Measurements from ENCODE around the gene RHOJ. TPM values are rescaled to one million over a fixed set of nuclear protein-coding genes. Genes with fewer than 3 reads are reported as not detected.

Gene RHOJ
- total and polyA plus RNA-seq, 2 of the 13 experiments (the other 11 are each of a cell fraction or from before 2014, with no cell fraction given) = 0.22 to 1.3 TPM

DNA sequence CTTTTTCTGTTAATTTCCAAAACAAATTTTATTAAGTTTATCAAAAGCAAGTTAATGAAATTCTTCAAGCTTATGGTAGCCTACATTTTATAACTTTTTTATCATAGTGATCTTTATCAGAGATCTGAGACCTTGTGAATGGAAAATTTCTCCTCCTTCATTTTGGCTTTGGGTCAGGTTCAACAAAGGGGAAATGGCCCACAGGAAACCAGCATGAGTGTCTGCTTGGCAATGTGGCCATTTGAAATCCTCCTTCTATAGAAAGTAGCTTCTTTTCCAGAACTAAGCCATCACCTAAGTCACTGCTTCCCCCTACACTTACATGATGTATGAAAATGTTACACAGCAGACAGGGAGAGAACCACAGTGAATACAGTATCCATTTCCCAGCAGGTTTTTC, 1.6 kb downstream of the RHOJ start (continued):
- TF ChIP-seq, protein P1, sequence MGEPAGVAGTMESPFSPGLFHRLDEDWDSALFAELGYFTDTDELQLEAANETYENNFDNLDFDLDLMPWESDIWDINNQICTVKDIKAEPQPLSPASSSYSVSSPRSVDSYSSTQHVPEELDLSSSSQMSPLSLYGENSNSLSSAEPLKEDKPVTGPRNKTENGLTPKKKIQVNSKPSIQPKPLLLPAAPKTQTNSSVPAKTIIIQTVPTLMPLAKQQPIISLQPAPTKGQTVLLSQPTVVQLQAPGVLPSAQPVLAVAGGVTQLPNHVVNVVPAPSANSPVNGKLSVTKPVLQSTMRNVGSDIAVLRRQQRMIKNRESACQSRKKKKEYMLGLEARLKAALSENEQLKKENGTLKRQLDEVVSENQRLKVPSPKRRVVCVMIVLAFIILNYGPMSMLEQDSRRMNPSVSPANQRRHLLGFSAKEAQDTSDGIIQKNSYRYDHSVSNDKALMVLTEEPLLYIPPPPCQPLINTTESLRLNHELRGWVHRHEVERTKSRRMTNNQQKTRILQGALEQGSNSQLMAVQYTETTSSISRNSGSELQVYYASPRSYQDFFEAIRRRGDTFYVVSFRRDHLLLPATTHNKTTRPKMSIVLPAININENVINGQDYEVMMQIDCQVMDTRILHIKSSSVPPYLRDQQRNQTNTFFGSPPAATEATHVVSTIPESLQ (CRISPR knock-in tag; conservative IDR thresholded peaks at IDR 0.05) = no peak
- no peak for TF ChIP-seq ZNF558 (CRISPR knock-in tag; IDR thresholded peaks at IDR 0.05; ENCODE audit: borderline replicate concordance)
- TF ChIP-seq, protein P2, sequence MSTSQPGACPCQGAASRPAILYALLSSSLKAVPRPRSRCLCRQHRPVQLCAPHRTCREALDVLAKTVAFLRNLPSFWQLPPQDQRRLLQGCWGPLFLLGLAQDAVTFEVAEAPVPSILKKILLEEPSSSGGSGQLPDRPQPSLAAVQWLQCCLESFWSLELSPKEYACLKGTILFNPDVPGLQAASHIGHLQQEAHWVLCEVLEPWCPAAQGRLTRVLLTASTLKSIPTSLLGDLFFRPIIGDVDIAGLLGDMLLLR (CRISPR knock-in tag; IDR thresholded peaks at IDR 0.05) = no peak
- no peak for TF ChIP-seq AHR (CRISPR knock-in tag; IDR thresholded peaks at IDR 0.05)
- TF ChIP-seq SNAPC2 (CRISPR knock-in tag; IDR thresholded peaks at IDR 0.05) = no peak
- no peak for TF ChIP-seq ZNF253 (CRISPR knock-in tag; IDR thresholded peaks at IDR 0.05; ENCODE audit: borderline replicate concordance)
- TF ChIP-seq ZNF263 (CRISPR knock-in tag; IDR thresholded peaks at IDR 0.05) = no peak

DNA sequence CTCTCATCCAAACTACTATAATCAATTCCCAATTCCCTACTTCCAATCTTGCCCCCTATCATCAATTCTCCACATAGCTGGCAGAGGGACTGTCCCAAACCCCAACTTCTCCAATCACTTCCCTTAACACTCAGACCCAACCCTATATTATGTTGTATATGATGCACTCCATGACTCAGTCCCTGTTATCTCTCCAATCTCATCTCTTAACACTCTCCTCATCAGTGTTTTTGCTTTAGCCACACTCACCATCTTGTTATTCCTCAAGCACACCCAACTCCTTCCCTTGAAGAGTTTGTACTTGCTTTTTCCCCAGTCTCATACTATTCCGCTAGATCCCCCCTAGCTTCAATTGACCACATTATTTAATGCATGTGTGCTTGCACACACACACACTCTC, 4.9 kb downstream of the RHOJ start:
- Histone ChIP-seq H3K27ac (ENCODE audit: extremely low read length, insufficient read depth, low read length) (no peak overlapping the region), H3K4me2 (ENCODE audit: low read depth, low read length) (no peak overlapping the region), H3K9me3 (ENCODE audit: low read length) (no peaks in the 10 kb centered on the region), H3K4me1 (ENCODE audit: insufficient read depth, low read length) (peaks cover 7% of the 10 kb centered on the region), H2AFZ (ENCODE audit: low read length) (no peak overlapping the region), H3K79me2 (ENCODE audit: insufficient read depth, low read length) (no peaks in the 10 kb centered on the region), H4K20me1 (ENCODE audit: insufficient read depth, low read length) (no peaks in the 10 kb centered on the region), H3K27me3 (ENCODE audit: control insufficient read depth in 1 of 2, insufficient read depth in 2 of 2, low read length in 2 of 2) (no peaks in the 10 kb centered on the region; a peak in 1 of 5 replicates), H3K36me3 (replicated peaks in 1 of 2; ENCODE audit: control insufficient read depth in 1 of 2, insufficient read depth in 2 of 2, low read length in 2 of 2) (no peaks in the 10 kb centered on the region), H3K9ac (ENCODE audit: insufficient read depth, low read depth, low read length) (no peak overlapping the region), H3K4me3 (replicated peaks in 1 of 3; ENCODE audit: insufficient read depth in 1 of 3, low read depth in 2 of 3, low read length in 3 of 3) (no peak overlapping the region)
- ChIA-PET CTCF (ENCODE audit: low intra/inter-chr PET ratio, low total read pairs) (no interaction called here), POLR2A (no interaction called here)
- FAIRE-seq = no peak
- 88% methylated on average over 1 of the region's 1 CpG for WGBS (ENCODE audit: low lambda C conversion rate)
- in situ Hi-C loops (cut with HindIII; ENCODE audit: extremely low pct_ligation_motif_present, low pct_unique_long_range_greater_than_20kb) (no loop called here), intact Hi-C loops (cut with micrococcal nuclease; ENCODE audit: unreplicated experiment) (no loop called here)
- no peak for ATAC-seq
- no peak for DNase-seq (ENCODE audit: low spot score)
- no TSS peak for BruUV-seq (replicated peaks)
- TF ChIP-seq SMARCC2 (IDR thresholded peaks at IDR 0.05) (no peak), ZIK1 (CRISPR knock-in tag; IDR thresholded peaks at IDR 0.05; ENCODE audit: borderline replicate concordance, low read depth) (no peak), CBFB (CRISPR knock-in tag; IDR thresholded peaks at IDR 0.05) (no peak), SNRNP70 (IDR thresholded peaks at IDR 0.05; ENCODE audit: low read depth, low read length) (no peak), MYNN (CRISPR knock-in tag; IDR thresholded peaks at IDR 0.05; ENCODE audit: low read depth) (no peak), ZNF230 (CRISPR knock-in tag; IDR thresholded peaks at IDR 0.05) (no peak), MTF2 (CRISPR knock-in tag; IDR thresholded peaks at IDR 0.05; ENCODE audit: borderline replicate concordance) (no peak), POLR2A (IDR thresholded peaks at IDR 0.05; ENCODE audit: insufficient read depth in 1 of 2, low read depth in 2 of 2, low read length in 2 of 2) (no peak)
- TF ChIP-seq, protein P3, sequence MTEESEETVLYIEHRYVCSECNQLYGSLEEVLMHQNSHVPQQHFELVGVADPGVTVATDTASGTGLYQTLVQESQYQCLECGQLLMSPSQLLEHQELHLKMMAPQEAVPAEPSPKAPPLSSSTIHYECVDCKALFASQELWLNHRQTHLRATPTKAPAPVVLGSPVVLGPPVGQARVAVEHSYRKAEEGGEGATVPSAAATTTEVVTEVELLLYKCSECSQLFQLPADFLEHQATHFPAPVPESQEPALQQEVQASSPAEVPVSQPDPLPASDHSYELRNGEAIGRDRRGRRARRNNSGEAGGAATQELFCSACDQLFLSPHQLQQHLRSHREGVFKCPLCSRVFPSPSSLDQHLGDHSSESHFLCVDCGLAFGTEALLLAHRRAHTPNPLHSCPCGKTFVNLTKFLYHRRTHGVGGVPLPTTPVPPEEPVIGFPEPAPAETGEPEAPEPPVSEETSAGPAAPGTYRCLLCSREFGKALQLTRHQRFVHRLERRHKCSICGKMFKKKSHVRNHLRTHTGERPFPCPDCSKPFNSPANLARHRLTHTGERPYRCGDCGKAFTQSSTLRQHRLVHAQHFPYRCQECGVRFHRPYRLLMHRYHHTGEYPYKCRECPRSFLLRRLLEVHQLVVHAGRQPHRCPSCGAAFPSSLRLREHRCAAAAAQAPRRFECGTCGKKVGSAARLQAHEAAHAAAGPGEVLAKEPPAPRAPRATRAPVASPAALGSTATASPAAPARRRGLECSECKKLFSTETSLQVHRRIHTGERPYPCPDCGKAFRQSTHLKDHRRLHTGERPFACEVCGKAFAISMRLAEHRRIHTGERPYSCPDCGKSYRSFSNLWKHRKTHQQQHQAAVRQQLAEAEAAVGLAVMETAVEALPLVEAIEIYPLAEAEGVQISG (CRISPR knock-in tag; IDR thresholded peaks at IDR 0.05) = no peak
- TF ChIP-seq, protein P4, sequence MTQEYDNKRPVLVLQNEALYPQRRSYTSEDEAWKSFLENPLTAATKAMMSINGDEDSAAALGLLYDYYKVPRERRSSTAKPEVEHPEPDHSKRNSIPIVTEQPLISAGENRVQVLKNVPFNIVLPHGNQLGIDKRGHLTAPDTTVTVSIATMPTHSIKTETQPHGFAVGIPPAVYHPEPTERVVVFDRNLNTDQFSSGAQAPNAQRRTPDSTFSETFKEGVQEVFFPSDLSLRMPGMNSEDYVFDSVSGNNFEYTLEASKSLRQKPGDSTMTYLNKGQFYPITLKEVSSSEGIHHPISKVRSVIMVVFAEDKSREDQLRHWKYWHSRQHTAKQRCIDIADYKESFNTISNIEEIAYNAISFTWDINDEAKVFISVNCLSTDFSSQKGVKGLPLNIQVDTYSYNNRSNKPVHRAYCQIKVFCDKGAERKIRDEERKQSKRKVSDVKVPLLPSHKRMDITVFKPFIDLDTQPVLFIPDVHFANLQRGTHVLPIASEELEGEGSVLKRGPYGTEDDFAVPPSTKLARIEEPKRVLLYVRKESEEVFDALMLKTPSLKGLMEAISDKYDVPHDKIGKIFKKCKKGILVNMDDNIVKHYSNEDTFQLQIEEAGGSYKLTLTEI (CRISPR knock-in tag; conservative IDR thresholded peaks at IDR 0.05) = no peak
